Mesangial cell (primary cell): Measurements from ENCODE around the gene CDC6. TPM values are rescaled to one million over a fixed set of nuclear protein-coding genes. Genes with fewer than 3 reads are reported as not detected.

Experiments used
- total RNA-seq: library from RNA; depleted of rRNA; stranded (reverse); fragments of >200 nt; gene quantifications from 2 replicates; pipeline ENCODE4 v1.2.3, GENCODE V29; 2015

Gene CDC6
- total RNA-seq = 2.5 and 26.9 TPM in 2 replicates

GRCh38 chr17:40287494-40288369 lies at the start of gene CDC6:
Gene CDC6, plus strand, starts transcription at chr17:40287879. Its CDS starts 1,542 bp downstream, at chr17:40289421.

GRCh38 chr17:40309031-40309948 lies 21.6 kb downstream of the CDC6 start, which contains the start of gene RARA:
Gene RARA, plus strand, starts transcription at chr17:40309180. Its CDS starts 22,039 bp downstream, at chr17:40331219.

Other genes starting within 250 kb of the CDC6 start
- 93.0 and 95.7 TPM in 2 replicates for gene MED24, start 233.5 kb upstream of the CDC6 start, total RNA-seq
- gene THRA, start 224.9 kb upstream of the CDC6 start, total RNA-seq = 9.5 and 27.9 TPM in 2 replicates
- gene NR1D1, start 187.3 kb upstream of the CDC6 start, total RNA-seq = 2.1 and 4.6 TPM in 2 replicates
- 32.4 and 34.4 TPM in 2 replicates for gene MSL1, start 165.9 kb upstream of the CDC6 start, total RNA-seq
- gene CASC3, start 147.3 kb upstream of the CDC6 start, total RNA-seq = 24.2 and 26.6 TPM in 2 replicates
- 1.8 and 3.4 TPM in 2 replicates for gene RAPGEFL1, start 110.4 kb upstream of the CDC6 start, total RNA-seq
- 11.2 and 12.7 TPM in 2 replicates for gene WIPF2, start 68.6 kb upstream of the CDC6 start, total RNA-seq
- 26.7 and 68.7 TPM in 2 replicates for gene RARA, start 21.3 kb downstream of the CDC6 start, total RNA-seq
- gene GJD3, start 76.9 kb downstream of the CDC6 start, total RNA-seq = 0.49 and 5.2 TPM in 2 replicates
- 5.5 and 143 TPM in 2 replicates for gene TOP2A, start 130.0 kb downstream of the CDC6 start, total RNA-seq
- 313 and 804 TPM in 2 replicates for gene IGFBP4, start 155.6 kb downstream of the CDC6 start, total RNA-seq
- under 0.01 and 2.3 TPM in 2 replicates for gene TNS4, start 213.7 kb downstream of the CDC6 start, total RNA-seq